ENCODE measurements around the gene SMIM13. TPM values are rescaled to one million over a fixed set of nuclear protein-coding genes. Genes with fewer than 3 reads are reported as not detected.

The SMIM13 gene
- total and polyA plus RNA-seq, 2 donors (not counting 3 experiments of a cell fraction or from before 2014, with no cell fraction given), result 3.2 to 14.7 TPM

DNA sequence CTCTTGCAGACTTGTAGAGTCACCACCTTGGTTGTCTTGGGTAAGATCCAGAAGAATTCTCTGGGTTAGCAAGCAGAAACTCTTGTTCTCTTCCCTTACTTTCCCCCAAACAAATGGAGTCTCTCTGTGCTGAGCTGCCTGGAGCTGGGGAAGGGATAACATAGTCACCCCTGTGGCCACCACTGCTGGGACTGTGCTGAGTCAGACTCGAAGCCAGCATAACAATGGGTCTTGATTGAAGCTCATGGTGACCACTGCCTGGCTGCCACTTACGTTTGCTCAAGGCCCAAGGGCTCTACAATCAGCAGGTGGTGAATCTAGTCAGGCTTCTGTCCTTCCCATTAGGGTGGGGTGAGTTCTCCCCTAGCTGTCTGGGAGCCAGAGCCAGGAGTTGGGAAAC, 33.2 kb downstream of the SMIM13 start:
- Histone ChIP-seq H3K27me3 (ENCODE audit: control insufficient read depth in 2 of 2, insufficient read depth in 2 of 2, low read length in 2 of 2) (no peaks in the 10 kb centered on the region), H3K9me1 (replicated peaks; ENCODE audit: control insufficient read depth, extremely low read depth, insufficient read depth, low read length) (no peaks in the 10 kb centered on the region), H3K9me3 (replicated peaks; ENCODE audit: control insufficient read depth, insufficient read depth, low read length) (no peaks in the 10 kb centered on the region), H2AFZ (ENCODE audit: low read depth, low read length) (no peak overlapping the region), H3K4me1 (ENCODE audit: control insufficient read depth, extremely low read depth, insufficient read depth, low read length) (peaks cover 13% of the 10 kb centered on the region), H3K79me2 (ENCODE audit: control insufficient read depth, insufficient read depth, low read length) (peaks cover 49% of the 10 kb centered on the region), H3K27ac (ENCODE audit: insufficient read depth, low read depth, low read length) (no peak overlapping the region), H3K9ac (replicated peaks; ENCODE audit: extremely low read depth, insufficient read depth, low read length) (no peak overlapping the region), H4K20me1 (replicated peaks; ENCODE audit: control insufficient read depth, extremely low read depth, insufficient read depth, low read length) (no peaks in the 10 kb centered on the region), H3K4me3 (replicated peaks in 1 of 3; ENCODE audit: insufficient read depth in 1 of 3, low read depth in 1 of 3, low read length in 3 of 3) (no peak overlapping the region), H3K36me3 (ENCODE audit: control insufficient read depth in 2 of 2, extremely low read depth in 1 of 2, insufficient read depth in 2 of 2, low read length in 2 of 2) (no peaks in the 10 kb centered on the region), H3K4me2 (ENCODE audit: insufficient read depth, low read length) (no peak overlapping the region)
- CTCF ChIA-PET, result no interaction called here
- no TSS peak for BruUV-seq (replicated peaks)
- DNase-seq (ENCODE audit: low read depth, low spot score) (no peak), FAIRE-seq (no peak)
- intact Hi-C loops (cut with micrococcal nuclease) (no loop called here), dilution Hi-C loops (cut with MboI; ENCODE audit: extremely low pct_ligation_motif_present, low sequenced_read_pairs) (loop anchor here (25.0 kb wide), 1 partner anchor 360 kb away; no protein-coding TSS in a partner anchor)
- POLR2A ChIA-PET, result no interaction called here
- no peak for TF ChIP-seq GATA2 (IDR thresholded peaks at IDR 0.05; ENCODE audit: insufficient read depth, insufficient read length, low read depth, low read length)
- TF ChIP-seq POLR2AphosphoS5 (IDR thresholded peaks at IDR 0.05; ENCODE audit: insufficient read depth, low read depth, low read length), result no peak
- no peak for TF ChIP-seq POLR2A (IDR thresholded peaks at IDR 0.05; ENCODE audit: low read depth, low read length)
- no peak for TF ChIP-seq CTCF (IDR thresholded peaks at IDR 0.05; ENCODE audit: extremely low read depth in 1 of 2, insufficient read depth in 1 of 2, low read depth in 1 of 2, low read length in 2 of 2)
- no peak for TF ChIP-seq JUN (IDR thresholded peaks at IDR 0.05; ENCODE audit: borderline replicate concordance, insufficient read depth, insufficient read length, low read depth)
- TF ChIP-seq MAX (IDR thresholded peaks at IDR 0.05; ENCODE audit: insufficient read depth, insufficient read length), result no peak
- no peak for TF ChIP-seq EZH2 (IDR thresholded peaks at IDR 0.05; ENCODE audit: borderline replicate concordance, low read depth, low read length, severe bottlenecking)
- TF ChIP-seq FOS (IDR thresholded peaks at IDR 0.05; ENCODE audit: borderline replicate concordance, insufficient read depth, low read length), result no peak
- no peak for TF ChIP-seq MYC (IDR thresholded peaks at IDR 0.05; ENCODE audit: low read depth, low read length)
